ENCODE measurements around the gene QPCT. TPM values are rescaled to one million over a fixed set of nuclear protein-coding genes. Genes with fewer than 3 reads are reported as not detected.
"Not testable (repeated sequence)": the region's sequence is repeated elsewhere in the genome, so short reads cannot be mapped to it uniquely, and the experiment has no call there.

The QPCT gene
- polyA plus RNA-seq, 4 donors: 11.5 to 15.1 (median 14.0) TPM

GRCh38 chr2:37389395-37389794 lies 45.0 kb downstream of the QPCT start:
- no peak for DNase-seq (ENCODE audit: low read depth in 4 of 4, low spot score in 2 of 4)

GRCh38 chr2:37389989-37390765 lies 45.7 kb downstream of the QPCT start:
- no peak for DNase-seq (ENCODE audit: low read depth in 4 of 4, low spot score in 2 of 4)

DNA sequence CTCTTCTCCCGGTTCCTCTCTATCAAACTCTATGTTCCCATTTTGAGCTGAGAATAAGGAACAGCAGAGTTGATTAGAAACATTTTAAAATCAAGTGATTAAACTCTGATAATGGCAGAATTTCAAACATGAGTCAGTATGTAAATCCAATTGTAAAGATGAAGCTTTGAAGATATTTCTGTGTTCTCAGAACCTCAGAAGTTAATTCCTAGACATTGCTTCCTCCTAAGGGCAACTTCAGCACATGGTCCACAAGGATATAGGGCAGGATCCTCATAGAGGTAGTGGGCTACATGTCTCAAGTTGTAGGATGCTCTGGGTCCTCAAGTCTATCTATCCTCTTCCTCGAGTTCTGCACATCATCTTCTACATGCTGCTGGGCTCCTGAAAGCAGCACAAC lies 46.3 kb downstream of the QPCT start:
- DNase-seq (ENCODE audit: low read depth in 4 of 4, low spot score in 2 of 4): no peak

DNA sequence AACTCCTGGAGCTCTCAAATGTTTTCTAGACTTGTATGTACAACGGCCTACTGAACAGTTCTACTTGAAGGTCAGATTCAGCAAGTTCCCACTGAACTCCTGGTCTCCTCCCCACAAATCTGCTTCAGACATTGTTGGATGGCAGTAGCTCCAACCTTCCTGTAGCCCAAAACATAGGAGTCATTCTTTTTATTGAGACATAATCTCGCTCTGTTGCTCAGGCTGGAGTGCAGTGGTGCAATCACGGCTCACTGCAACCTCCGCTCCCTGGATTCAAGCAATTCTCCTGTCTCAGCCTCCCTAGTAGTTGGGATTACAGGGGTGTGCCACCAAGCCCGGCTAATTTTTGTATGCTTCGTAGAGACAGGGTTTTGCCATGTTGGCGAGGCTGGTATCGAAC lies 47.3 kb downstream of the QPCT start:
- no peak for DNase-seq (ENCODE audit: low read depth in 4 of 4, low spot score in 2 of 4)

GRCh38 chr2:37392428-37392827 lies 48.0 kb downstream of the QPCT start:
- DNase-seq (ENCODE audit: low read depth in 4 of 4, low spot score in 2 of 4): no peak

DNA sequence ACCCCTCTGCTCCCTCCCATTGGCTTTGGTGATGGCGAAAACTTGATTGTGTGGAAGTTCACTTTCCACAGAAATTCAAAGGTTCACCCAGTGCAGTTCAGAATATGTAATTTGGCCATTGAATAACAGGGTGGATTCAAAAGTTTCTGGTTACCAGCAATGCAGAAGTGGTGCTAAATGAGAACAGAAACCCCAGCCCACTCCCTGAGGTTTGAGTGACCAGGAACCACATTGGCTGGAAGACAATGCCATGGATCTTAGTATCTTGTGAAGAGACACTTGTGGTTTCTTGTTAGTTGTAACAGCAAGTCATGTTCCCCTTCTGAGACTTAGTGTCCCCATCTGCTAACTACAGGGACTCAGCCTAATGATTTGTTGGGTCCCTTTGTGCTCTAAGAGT lies 49.8 kb downstream of the QPCT start:
- no peak for DNase-seq (ENCODE audit: low read depth in 4 of 4, low spot score in 2 of 4)

- no peak for DNase-seq (ENCODE audit: low read depth in 4 of 4, low spot score in 2 of 4)
Observed at GRCh38 chr2:37394796-37395555, 50.5 kb downstream of the QPCT start.

GRCh38 chr2:37396890-37397565 lies 52.6 kb downstream of the QPCT start:
- no peak for DNase-seq (ENCODE audit: low read depth in 4 of 4, low spot score in 2 of 4)

DNA sequence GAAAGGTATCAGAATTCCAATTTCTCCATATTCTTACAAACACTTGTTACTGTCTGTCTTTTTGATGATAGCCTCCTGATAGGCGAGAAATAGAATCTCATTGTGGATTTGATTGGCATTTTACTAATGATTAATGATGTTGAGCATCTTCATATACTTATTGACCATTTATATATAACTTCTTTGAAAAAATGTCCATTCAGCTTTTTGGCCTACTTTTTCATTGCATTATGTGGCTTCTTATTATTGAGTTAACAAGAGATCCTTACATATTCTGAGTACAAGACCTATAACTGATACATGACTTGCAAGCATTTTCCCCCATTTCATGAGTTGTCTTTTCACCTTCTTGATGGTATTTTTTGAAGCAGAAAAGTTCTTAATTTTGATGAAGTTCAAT lies 54.6 kb downstream of the QPCT start:
- no peak for DNase-seq (ENCODE audit: low read depth in 4 of 4, low spot score in 2 of 4)

GRCh38 chr2:37400041-37400440 lies 55.6 kb downstream of the QPCT start:
- DNase-seq (ENCODE audit: low read depth in 4 of 4, low spot score in 2 of 4): no peak

DNA sequence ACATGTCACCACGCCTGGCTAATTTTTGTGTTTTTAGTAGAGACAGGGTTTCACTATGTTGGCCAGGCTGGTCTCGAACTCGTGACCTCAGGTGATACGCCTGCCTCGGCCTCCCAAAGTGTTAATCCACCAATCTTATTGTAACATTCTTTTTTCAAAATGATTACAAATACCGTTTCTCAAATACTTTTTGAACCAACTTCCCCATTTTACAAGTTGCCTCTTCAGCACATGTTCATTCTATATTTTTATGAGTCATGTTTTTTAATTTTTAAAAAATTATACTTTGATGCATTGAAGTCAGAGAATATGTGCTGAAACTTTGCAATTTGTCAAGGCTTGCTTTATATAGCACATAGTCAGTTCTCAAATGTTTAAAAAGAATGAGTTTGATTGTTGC lies 58.2 kb downstream of the QPCT start:
- no peak for DNase-seq (ENCODE audit: low read depth in 4 of 4, low spot score in 2 of 4)

GRCh38 chr2:37405781-37406180 lies 61.4 kb downstream of the QPCT start:
- DNase-seq (ENCODE audit: low read depth in 4 of 4, low spot score in 2 of 4): no peak

GRCh38 chr2:37412231-37412630 lies 67.8 kb downstream of the QPCT start:
- no peak for DNase-seq (ENCODE audit: low read depth in 4 of 4, low spot score in 2 of 4)

- DNase-seq (ENCODE audit: low read depth in 4 of 4, low spot score in 2 of 4): not testable (repeated sequence)
Observed at GRCh38 chr2:37413911-37414469, 69.6 kb downstream of the QPCT start.

DNA sequence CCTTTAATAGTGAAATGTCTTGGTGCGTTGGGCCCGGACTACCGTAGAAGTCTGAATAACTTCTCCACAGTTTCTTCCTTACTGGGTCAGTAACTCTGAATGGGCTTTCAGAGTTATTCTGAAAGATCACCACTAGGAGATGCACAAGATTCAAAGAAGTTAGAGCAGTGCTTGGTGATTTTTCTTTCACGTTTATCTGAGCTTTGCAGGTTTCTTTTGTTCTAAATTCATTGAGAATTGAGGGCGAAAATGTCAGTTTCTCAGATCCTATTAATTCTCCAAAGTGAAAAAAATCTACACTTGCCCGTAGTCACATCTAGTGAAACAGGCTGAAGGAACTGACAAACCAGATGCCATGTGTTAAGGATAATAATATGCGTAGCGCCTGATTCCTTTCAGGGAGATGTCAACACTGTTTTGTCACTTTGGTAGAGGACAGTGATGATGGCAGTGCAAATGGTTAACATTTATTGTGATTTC lies 70.1 kb downstream of the QPCT start:
- DNase-seq (ENCODE audit: low read depth in 4 of 4, low spot score in 2 of 4): no peak

- DNase-seq (ENCODE audit: low read depth in 4 of 4, low spot score in 2 of 4): no peak
Observed at GRCh38 chr2:37415128-37415820, 70.8 kb downstream of the QPCT start.

DNA sequence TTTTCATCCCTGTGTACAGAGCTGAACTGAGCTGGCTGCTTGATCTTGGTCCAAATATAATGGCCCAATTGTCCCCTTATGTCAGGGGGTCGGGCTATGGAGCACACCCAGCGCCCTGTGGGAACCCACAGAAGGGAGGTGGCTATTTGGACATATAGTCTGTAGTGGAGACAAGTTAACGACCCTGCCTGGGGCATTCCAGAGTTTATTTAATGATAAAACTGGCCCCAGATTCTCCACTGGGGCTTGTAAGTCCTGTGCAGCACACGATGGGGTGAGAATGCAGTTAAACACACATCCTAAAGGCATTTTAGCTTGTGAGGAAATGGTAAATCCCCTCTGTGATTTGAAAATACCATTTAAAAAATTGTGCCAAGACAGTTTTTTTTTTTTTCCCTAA lies 72.9 kb downstream of the QPCT start:
- no peak for DNase-seq (ENCODE audit: low read depth in 4 of 4, low spot score in 2 of 4)

GRCh38 chr2:37418956-37419355 lies 74.5 kb downstream of the QPCT start:
- DNase-seq (ENCODE audit: low read depth in 4 of 4, low spot score in 2 of 4): no peak

GRCh38 chr2:37421686-37422085 lies 77.3 kb downstream of the QPCT start:
- no peak for DNase-seq (ENCODE audit: low read depth in 4 of 4, low spot score in 2 of 4)

DNA sequence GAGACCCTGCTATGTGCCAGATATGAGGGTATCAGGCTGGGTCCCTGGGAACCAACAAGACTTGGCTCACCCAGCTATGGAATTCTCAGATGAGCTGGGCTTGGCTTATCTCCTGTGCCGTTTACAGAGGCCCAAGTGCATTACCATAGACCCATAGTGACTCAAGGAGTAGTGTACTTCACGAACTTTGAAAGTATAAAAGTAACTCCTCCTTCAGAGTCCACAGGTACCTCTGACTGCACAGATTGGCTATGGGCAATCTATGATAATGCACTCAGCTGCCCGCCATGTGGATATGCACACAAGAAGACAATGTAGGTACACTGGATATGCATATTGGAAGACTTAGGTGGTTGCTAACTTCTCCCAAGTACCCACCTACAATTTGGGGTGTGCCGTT lies 78.4 kb downstream of the QPCT start:
- no peak for DNase-seq (ENCODE audit: low read depth in 4 of 4, low spot score in 2 of 4)

Measured in left renal cortex interstitium (tissue), 4 donors.